Body of pancreas (tissue), 4 donors: ENCODE results near the gene IL31RA. TPM values are rescaled to one million over a fixed set of nuclear protein-coding genes. Genes with fewer than 3 reads are reported as not detected.

ENCODE experiments used
- ATAC-seq: fragments of 150-250 bp; one replicate; pipeline ENCODE4 v1.9.1; 2016
- DNase-seq, 4 donors: peaks; one replicate each; pipeline ENCODE4 v3.0.0-alpha.2; 2019
- H3K27ac ChIP-seq, 4 donors: fragments of 200-600 bp; sonication (generic); 1 replicate in 3 of 4; 2 replicates in 1 of 4; pipeline versions ENCODE4 v1.5.1 to v1.6.1; 2016 to 2019; ENCODE audit warnings: mild to moderate bottlenecking in 1 of 4, mixed read lengths in 1 of 4, moderate library complexity in 1 of 4
- H3K27me3 ChIP-seq, 2 donors: fragments of 200-600 bp; sonication (generic); one replicate each; pipeline ENCODE4 v1.6.0; 2016; ENCODE audit warnings: mild to moderate bottlenecking in 1 of 2
- H3K36me3 ChIP-seq, 2 donors: fragments of 200-600 bp; sonication (generic); replicated peaks in 1 of 2; 2 replicates each; pipeline ENCODE4 v1.5.1; 2016; ENCODE audit warnings: low read depth in 2 of 2; ENCODE audit not compliant: insufficient read depth in 1 of 2
- H3K4me1 ChIP-seq: fragments of 200-600 bp; sonication (generic); one replicate; pipeline ENCODE4 v1.6.0; 2016
- H3K4me3 ChIP-seq, 2 donors: fragments of 200-600 bp; sonication (generic); 1 replicate in 1 of 2; 2 replicates in 1 of 2; pipeline ENCODE4 v1.5.1; 2016 to 2019
- H3K9me3 ChIP-seq, 3 donors: fragments of 200-600 bp; sonication (generic); 1 replicate in 2 of 3; 2 replicates in 1 of 3; pipeline ENCODE4 v1.5.1; 2016
- POLR2A ChIP-seq, 3 donors: fragments of 450-650 bp; IDR thresholded peaks; one replicate each; pipeline ENCODE4 v1.6.1; 2016; ENCODE audit warnings: antibody characterized with exemption in 3 of 3, mild to moderate bottlenecking in 2 of 3
- WGBS, 2 donors: methylation state at CpG; one replicate each; pipeline ENCODE4 v1.1.5; 2017; 5-methylcytosine and 5-hydroxymethylcytosine counted together
- intact Hi-C: fragments of 100-400 bp; cut with DNase I; formaldehyde crosslinking; loops from one replicate; pipeline ENCODE4 v1.15.1; 2023
- total RNA-seq, 2 donors: library from RNA; depleted of rRNA; stranded (reverse); fragments of >200 nt; gene quantifications; one replicate each; pipeline ENCODE4 v1.1.0, GENCODE V29; 2016
- TF ChIP-seq, protein P1 (sequence below), 7 experiments: fragments of 450-650 bp in 4 of 7; fragments of 200-600 bp in 3 of 7; sonication (generic) in 3 of 7; IDR thresholded peaks; one replicate each; pipeline ENCODE4 v1.5.1; 2016 to 2019; ENCODE audit warnings: antibody characterized with exemption in 7 of 7

Gene IL31RA
- total RNA-seq, 2 donors from 2014 or later: not detected

DNA sequence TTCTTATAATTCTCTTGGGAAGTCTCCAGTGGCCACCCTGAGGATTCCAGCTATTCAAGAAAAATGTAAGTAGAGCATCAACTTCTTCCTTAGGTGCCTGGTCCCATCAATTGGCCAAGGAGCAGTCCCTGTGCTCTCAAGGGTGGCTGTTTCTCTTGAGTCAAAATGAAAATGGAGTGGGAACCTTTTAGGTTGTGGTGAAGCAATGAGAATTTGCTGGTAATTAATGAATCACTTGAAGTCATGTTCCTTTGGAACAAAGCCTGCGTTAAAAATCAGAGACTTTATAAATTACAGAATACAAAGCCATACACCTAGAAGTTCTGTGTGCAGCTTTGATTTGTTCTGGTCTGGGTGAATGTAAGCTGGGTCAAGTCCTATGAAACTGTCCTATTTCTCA lies 48.9 kb downstream of the IL31RA start:
- intact Hi-C loops: no loop called here
- ATAC-seq (no peak), DNase-seq (no peak)
- 81 to 83% methylated on average over 1 of the region's 1 CpG for WGBS, 2 donors
- H3K27ac ChIP-seq: no peak overlapping the region
- no peak for TF ChIP-seq POLR2A (IDR thresholded peaks at IDR 0.05)
- TF ChIP-seq, protein P1, sequence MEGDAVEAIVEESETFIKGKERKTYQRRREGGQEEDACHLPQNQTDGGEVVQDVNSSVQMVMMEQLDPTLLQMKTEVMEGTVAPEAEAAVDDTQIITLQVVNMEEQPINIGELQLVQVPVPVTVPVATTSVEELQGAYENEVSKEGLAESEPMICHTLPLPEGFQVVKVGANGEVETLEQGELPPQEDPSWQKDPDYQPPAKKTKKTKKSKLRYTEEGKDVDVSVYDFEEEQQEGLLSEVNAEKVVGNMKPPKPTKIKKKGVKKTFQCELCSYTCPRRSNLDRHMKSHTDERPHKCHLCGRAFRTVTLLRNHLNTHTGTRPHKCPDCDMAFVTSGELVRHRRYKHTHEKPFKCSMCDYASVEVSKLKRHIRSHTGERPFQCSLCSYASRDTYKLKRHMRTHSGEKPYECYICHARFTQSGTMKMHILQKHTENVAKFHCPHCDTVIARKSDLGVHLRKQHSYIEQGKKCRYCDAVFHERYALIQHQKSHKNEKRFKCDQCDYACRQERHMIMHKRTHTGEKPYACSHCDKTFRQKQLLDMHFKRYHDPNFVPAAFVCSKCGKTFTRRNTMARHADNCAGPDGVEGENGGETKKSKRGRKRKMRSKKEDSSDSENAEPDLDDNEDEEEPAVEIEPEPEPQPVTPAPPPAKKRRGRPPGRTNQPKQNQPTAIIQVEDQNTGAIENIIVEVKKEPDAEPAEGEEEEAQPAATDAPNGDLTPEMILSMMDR (IDR thresholded peaks at IDR 0.05): no peak
- no peaks in the 10 kb centered on the region for H3K4me1 ChIP-seq
- H3K27me3 ChIP-seq: no peaks in the 10 kb centered on the region
- H3K36me3 ChIP-seq: no peaks in the 10 kb centered on the region
- H3K9me3 ChIP-seq: no peaks in the 10 kb centered on the region
- no peak overlapping the region for H3K4me3 ChIP-seq

DNA sequence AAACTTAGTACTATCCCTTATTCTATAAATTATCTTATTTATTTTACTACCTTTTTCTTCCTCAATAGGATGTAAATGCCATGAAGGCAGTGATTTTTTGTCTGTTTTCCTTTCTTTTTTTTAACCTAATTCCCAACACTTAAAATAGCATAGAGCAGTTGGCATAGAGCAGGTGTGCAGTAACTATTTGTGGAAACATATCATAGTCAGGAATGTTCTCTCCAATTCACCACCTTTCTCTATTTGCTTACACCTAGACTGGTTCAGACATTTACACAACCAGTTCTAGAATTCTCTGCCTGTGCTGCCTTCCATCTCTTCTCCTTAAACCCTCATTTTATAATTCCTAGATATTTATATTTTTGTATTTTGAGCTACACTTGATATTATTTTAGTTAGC lies 49.6 kb downstream of the IL31RA start:
- DNase-seq (no peak), ATAC-seq (no peak)
- Histone ChIP-seq H3K4me1 (no peaks in the 10 kb centered on the region), H3K27ac (no peak overlapping the region), H3K36me3 (no peaks in the 10 kb centered on the region), H3K9me3 (no peaks in the 10 kb centered on the region), H3K4me3 (no peak overlapping the region), H3K27me3 (no peaks in the 10 kb centered on the region)
- TF ChIP-seq, protein P1 (IDR thresholded peaks at IDR 0.05): no peak
- TF ChIP-seq POLR2A (IDR thresholded peaks at IDR 0.05): no peak
- intact Hi-C loops: no loop called here

DNA sequence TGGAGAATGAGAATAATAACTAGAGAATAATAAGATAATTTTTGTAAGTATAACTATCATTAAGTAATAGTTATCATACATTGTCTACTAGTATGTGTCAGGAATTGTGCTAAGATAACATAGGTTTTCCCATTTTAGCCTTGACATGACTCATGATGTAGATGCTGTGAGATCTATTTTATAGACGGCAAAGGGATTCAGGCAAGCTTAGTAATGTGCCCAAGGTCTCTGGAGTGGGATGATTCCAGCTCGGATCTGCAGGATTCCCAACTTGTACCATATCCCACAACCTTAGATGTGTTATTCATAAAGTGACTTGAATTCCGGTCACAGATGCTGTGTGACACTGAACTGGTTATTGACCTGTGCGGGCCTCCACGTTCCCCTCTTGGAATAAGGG lies 51.5 kb downstream of the IL31RA start:
- no peak overlapping the region for H3K4me3 ChIP-seq
- DNase-seq (no peak), ATAC-seq (no peak)
- WGBS, 2 donors: 76 to 93% methylated on average over 5 of the region's 5 CpGs
- H3K4me1 ChIP-seq: no peaks in the 10 kb centered on the region
- no peak overlapping the region for H3K27ac ChIP-seq
- no peak for TF ChIP-seq POLR2A (IDR thresholded peaks at IDR 0.05)
- TF ChIP-seq, protein P1 (IDR thresholded peaks at IDR 0.05): no peak
- H3K9me3 ChIP-seq: no peaks in the 10 kb centered on the region
- no peaks in the 10 kb centered on the region for H3K36me3 ChIP-seq
- intact Hi-C loops: no loop called here
- no peaks in the 10 kb centered on the region for H3K27me3 ChIP-seq

DNA sequence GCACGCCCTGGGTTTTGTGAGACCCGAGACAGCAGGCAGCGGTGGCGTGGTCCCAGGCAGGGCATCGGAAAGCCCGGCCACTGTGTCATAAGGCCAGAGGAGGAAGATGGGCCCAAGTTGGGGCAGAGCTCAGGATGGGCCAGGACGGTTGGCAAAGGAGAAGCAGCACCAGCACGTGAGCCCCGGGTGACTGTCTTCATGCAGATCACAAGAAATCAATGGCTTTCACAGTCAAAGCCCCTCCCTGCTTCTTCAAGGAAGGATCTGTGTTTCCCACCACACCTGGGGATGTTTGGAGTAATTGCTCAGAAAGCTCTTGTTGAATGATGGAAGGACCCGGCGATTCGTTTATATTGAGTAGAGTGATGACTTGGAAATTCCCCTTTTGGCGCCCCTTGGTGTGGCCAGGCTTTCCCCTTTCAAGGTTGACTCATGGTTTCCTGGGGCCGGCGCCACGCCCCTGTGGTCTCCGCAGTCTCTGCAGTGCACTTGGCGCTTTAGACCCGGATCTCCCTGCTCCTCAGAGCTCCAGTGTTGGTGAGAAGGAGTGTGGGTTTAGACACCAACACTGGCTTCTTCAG lies 52.1 kb downstream of the IL31RA start:
- H3K27ac ChIP-seq: no peak overlapping the region
- no peaks in the 10 kb centered on the region for H3K27me3 ChIP-seq
- ATAC-seq (no peak), DNase-seq (peak in 1 of 4 donors; percentile 12)
- no peak overlapping the region for H3K4me3 ChIP-seq
- no peaks in the 10 kb centered on the region for H3K4me1 ChIP-seq
- intact Hi-C loops: no loop called here
- no peaks in the 10 kb centered on the region for H3K9me3 ChIP-seq
- TF ChIP-seq POLR2A (IDR thresholded peaks at IDR 0.05): no peak
- TF ChIP-seq, protein P1 (IDR thresholded peaks at IDR 0.05): no peak
- H3K36me3 ChIP-seq: no peaks in the 10 kb centered on the region
- 78 to 86% methylated on average over 17 to 19 of the region's 19 CpGs for WGBS, 2 donors

DNA sequence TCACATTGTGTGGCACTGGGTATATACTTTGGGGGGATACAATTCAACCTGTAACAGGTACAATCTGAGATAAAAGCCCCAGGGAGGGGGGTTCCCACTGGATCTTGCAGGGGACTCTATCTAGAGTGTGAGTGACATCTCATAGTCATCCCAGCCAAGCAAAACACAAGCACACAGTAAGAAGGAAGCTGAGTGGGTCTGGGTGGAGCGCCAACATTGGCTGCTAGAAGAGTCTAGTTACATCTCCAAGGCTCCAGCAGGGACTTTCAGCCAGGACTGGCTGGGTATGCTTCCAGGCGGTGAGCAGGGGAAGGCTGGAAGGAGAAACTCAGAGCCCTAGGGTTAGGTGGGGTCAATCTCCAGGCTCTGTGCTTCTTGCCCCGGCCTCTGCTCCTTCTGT lies 53.0 kb downstream of the IL31RA start:
- TF ChIP-seq, protein P1 (IDR thresholded peaks at IDR 0.05): no peak
- no peak for TF ChIP-seq POLR2A (IDR thresholded peaks at IDR 0.05)
- intact Hi-C loops: no loop called here

More for the DNA sequence above, 53.0 kb downstream of the IL31RA start:
- Histone ChIP-seq H3K9me3 (no peaks in the 10 kb centered on the region), H3K27ac (no peak overlapping the region), H3K4me3 (no peak overlapping the region), H3K4me1 (no peaks in the 10 kb centered on the region), H3K36me3 (no peaks in the 10 kb centered on the region), H3K27me3 (no peaks in the 10 kb centered on the region)
- no peak for ATAC-seq
- 90 to 93% methylated on average over 3 of the region's 3 CpGs for WGBS, 2 donors
- no peak for DNase-seq
